Upper lobe of left lung (tissue), 6 donors: ENCODE measurements around the gene TOGARAM1. TPM values are rescaled to one million over a fixed set of nuclear protein-coding genes. Genes with fewer than 3 reads are reported as not detected.

Experiments
- ATAC-seq, 2 donors: fragments of 200-7000 bp; cut with Tn5 transposase; one replicate each; pipeline ENCODE4 v1.9.1; 2022; ENCODE audit warnings: mild to moderate bottlenecking in 2 of 2, moderate library complexity in 2 of 2; ENCODE audit not compliant: low FRiP score in 2 of 2
- DNase-seq, 2 donors: peaks; one replicate each; pipeline ENCODE4 v3.0.0-alpha.2; 2019 to 2020
- H3K27ac ChIP-seq, 4 donors: fragments of 200-600 bp; sonication (generic); one replicate each; pipeline ENCODE4 v1.5.1; 2016 to 2019
- H3K27me3 ChIP-seq, 4 donors: fragments of 200-600 bp; sonication (generic); one replicate each; pipeline ENCODE4 v1.5.1; 2017 to 2019
- H3K36me3 ChIP-seq, 4 donors: fragments of 200-600 bp; sonication (generic); one replicate each; pipeline ENCODE4 v1.5.1; 2016 to 2019
- H3K4me1 ChIP-seq, 4 donors: fragments of 200-600 bp; sonication (generic); one replicate each; pipeline ENCODE4 v1.5.1; 2018 to 2019
- H3K4me3 ChIP-seq, 4 donors: fragments of 200-600 bp; sonication (generic); one replicate each; pipeline ENCODE4 v1.5.1; 2017 to 2019; ENCODE audit warnings: mild to moderate bottlenecking in 2 of 4, moderate library complexity in 1 of 4
- H3K9me3 ChIP-seq, 4 donors: fragments of 200-600 bp; sonication (generic); one replicate each; pipeline ENCODE4 v1.5.1; 2018 to 2019
- EP300 ChIP-seq, 4 donors: sonication (generic); formaldehyde crosslinking; IDR thresholded peaks; one replicate each; pipeline ENCODE4 v1.5.1; 2017; ENCODE audit warnings: antibody characterized with exemption in 4 of 4, control low read depth in 2 of 4
- POLR2A ChIP-seq, 4 donors: fragments of 450-650 bp; IDR thresholded peaks; one replicate each; pipeline ENCODE4 v1.5.1; 2016 to 2017; ENCODE audit warnings: antibody characterized with exemption in 4 of 4, mild to moderate bottlenecking in 2 of 4
- POLR2AphosphoS5 ChIP-seq, 2 donors: sonication (generic); formaldehyde crosslinking; IDR thresholded peaks; one replicate each; pipeline ENCODE4 v1.5.1; 2017; ENCODE audit warnings: antibody characterized with exemption in 2 of 2
- WGBS, 2 donors: methylation state at CpG; one replicate each; pipeline ENCODE4 v1.1.5; 2017 to 2018; 5-methylcytosine and 5-hydroxymethylcytosine counted together
- small RNA-seq, 4 donors: library from RNA; depleted of rRNA; stranded (forward); fragments of <200 nt; gene quantifications; one replicate each; pipeline ENCODE3, GENCODE V24; 2016
- total RNA-seq, 6 donors: library from RNA; depleted of rRNA in 4 of 6; stranded (reverse); fragments of >200 nt in 4 of 6; gene quantifications; one replicate each; pipeline versions ENCODE4 v1.1.0 to v1.2.1, GENCODE V29; 2016 to 2021
- TF ChIP-seq, protein P1 (sequence below), 6 experiments: fragments of 450-650 bp in 4 of 6; fragments of 200-600 bp in 2 of 6; sonication (generic) in 2 of 6; IDR thresholded peaks; one replicate each; pipeline ENCODE4 v1.5.1; 2016 to 2019; ENCODE audit warnings: antibody characterized with exemption in 6 of 6
- donor health status: DM: no; HTN: no; CAD: no; lungs with moderate emphysema.
- donor health status: DM: no; HTN: yes; CAD: no; lungs with severe emphysema.

TOGARAM1 gene
- total RNA-seq, 6 donors from 2014 or later: 11.3 to 42.3 (median 16.2) TPM

DNA sequence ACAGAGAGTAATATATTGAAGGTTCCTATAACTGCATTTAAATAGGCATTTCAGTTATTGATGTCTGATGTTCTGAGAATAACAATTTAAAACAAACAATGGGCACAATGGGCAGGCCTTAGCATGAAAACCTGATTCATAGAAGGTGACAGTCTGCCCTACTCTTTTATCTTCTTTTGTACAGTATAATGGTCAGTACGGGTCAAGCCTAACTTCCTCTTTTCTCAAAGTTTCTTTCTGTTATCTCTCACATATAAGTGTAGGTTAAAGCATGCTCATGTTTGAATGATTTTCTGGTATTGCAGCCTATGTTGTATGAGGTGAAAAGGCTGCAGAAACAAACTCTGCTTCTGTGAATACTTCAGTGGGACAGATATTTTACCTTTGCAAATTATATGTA is 158.1 kb downstream of the TOGARAM1 start:
- WGBS, 2 donors: 74 to 75% methylated on average over 1 of the region's 1 CpG
- Histone ChIP-seq H3K27ac (no peak overlapping the region), H3K36me3 (peaks cover 16 to 99% (median 50%) of the 10 kb centered on the region in 4 donors), H3K4me3 (no peak overlapping the region), H3K4me1 (no peaks in the 10 kb centered on the region), H3K9me3 (no peaks in the 10 kb centered on the region), H3K27me3 (no peaks in the 10 kb centered on the region)
- TF ChIP-seq POLR2AphosphoS5 (IDR thresholded peaks at IDR 0.05): no peak
- no peak for ATAC-seq
- no peak for DNase-seq

DNA sequence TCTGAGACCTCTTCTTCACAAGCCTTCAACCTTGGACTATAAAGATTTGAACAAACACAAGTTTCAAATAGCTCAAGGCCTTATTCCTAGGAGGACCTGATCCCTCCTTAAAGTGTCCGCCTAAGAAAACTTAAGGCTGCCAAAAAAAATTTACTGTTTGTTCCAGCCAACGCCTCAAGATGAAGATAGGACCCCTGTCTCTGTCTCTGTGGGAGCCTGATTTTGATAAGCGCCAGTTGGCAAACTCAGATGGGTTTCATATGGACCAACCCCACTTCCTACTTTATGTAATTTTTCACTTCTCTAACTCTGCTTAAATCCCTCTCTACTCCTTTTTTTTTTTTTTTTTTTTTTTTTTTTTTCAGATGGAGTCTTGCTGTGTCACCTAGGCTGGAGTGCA is 161.3 kb downstream of the TOGARAM1 start:
- no peak for DNase-seq
- peaks cover 3 to 95% (median 33%) of the 10 kb centered on the region in 4 donors for H3K36me3 ChIP-seq

More for the DNA sequence above, 161.3 kb downstream of the TOGARAM1 start:
- ATAC-seq: no peak
- no peaks in the 10 kb centered on the region for H3K9me3 ChIP-seq
- no peaks in the 10 kb centered on the region for H3K27me3 ChIP-seq
- TF ChIP-seq POLR2A (IDR thresholded peaks at IDR 0.05) (no peak), POLR2AphosphoS5 (IDR thresholded peaks at IDR 0.05) (no peak), EP300 (IDR thresholded peaks at IDR 0.05) (no peak)
- TF ChIP-seq, protein P1, sequence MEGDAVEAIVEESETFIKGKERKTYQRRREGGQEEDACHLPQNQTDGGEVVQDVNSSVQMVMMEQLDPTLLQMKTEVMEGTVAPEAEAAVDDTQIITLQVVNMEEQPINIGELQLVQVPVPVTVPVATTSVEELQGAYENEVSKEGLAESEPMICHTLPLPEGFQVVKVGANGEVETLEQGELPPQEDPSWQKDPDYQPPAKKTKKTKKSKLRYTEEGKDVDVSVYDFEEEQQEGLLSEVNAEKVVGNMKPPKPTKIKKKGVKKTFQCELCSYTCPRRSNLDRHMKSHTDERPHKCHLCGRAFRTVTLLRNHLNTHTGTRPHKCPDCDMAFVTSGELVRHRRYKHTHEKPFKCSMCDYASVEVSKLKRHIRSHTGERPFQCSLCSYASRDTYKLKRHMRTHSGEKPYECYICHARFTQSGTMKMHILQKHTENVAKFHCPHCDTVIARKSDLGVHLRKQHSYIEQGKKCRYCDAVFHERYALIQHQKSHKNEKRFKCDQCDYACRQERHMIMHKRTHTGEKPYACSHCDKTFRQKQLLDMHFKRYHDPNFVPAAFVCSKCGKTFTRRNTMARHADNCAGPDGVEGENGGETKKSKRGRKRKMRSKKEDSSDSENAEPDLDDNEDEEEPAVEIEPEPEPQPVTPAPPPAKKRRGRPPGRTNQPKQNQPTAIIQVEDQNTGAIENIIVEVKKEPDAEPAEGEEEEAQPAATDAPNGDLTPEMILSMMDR (IDR thresholded peaks at IDR 0.05): no peak
- 96 to 97% methylated on average over 3 of the region's 3 CpGs for WGBS, 2 donors
- H3K27ac ChIP-seq: no peak overlapping the region
- H3K4me3 ChIP-seq: no peak overlapping the region
- H3K4me1 ChIP-seq: no peaks in the 10 kb centered on the region

Small RNAs within 50 kb of the gene (small RNA-seq; reads per million reads assigned to genes)
- gene RF00151 (0 to 0.14 (median 0.06) reads per million in 4 donors), gene SNORD127 (2,136 to 8,044 (median 5,379) reads per million in 4 donors)

Other genes with a start within 250 kb of the TOGARAM1 start
- gene KLHL28, start 243 bp upstream of the TOGARAM1 start, total RNA-seq: 10 to 100 TPM in 4 of 6 donors, 1 to 10 TPM in 2; 3.7 to 20.0 (median 12.4) TPM
- 10 to 100 TPM; 18.8 to 38.1 (median 26.9) TPM for gene PRPF39, start 121.9 kb downstream of the TOGARAM1 start, total RNA-seq
- gene FKBP3, start 172.3 kb downstream of the TOGARAM1 start, total RNA-seq: 10 to 100 TPM; 10.5 to 54.1 (median 27.1) TPM
- gene FANCM, start 173.7 kb downstream of the TOGARAM1 start, total RNA-seq: 10 to 100 TPM in 1 of 6 donors, 1 to 10 TPM in 5; 3.3 to 34.6 (median 4.6) TPM